ENCODE results near the gene FBXO4.

The FBXO4 gene

GRCh38 chr5:41891066-41891707 lies 33.9 kb upstream of the FBXO4 start:
- Histone ChIP-seq H3K36me3 (ENCODE audit: control insufficient read depth, insufficient read depth, low read length) (no peaks in the 10 kb centered on the region), H3K27ac (ENCODE audit: insufficient read depth, low read depth, low read length, poor library complexity, severe bottlenecking) (no peak overlapping the region), H3K4me1 (ENCODE audit: control insufficient read depth, insufficient read depth, low read length) (no peaks in the 10 kb centered on the region), H3K9me3 (ENCODE audit: control insufficient read depth, low read length) (no peaks in the 10 kb centered on the region), H3K4me3 (ENCODE audit: insufficient read depth, low read depth, low read length) (no peak overlapping the region), H3K27me3 (ENCODE audit: control insufficient read depth, insufficient read depth, low read length, poor library complexity, severe bottlenecking) (no peaks in the 10 kb centered on the region)
- 82 to 88% methylated on average over 2 of the region's 2 CpGs for WGBS, 2 experiments

GRCh38 chr5:41892031-41892430 lies 33.0 kb upstream of the FBXO4 start:
- no peak overlapping the region for H3K4me3 ChIP-seq (ENCODE audit: insufficient read depth, low read depth, low read length)
- no peaks in the 10 kb centered on the region for H3K36me3 ChIP-seq (ENCODE audit: control insufficient read depth, insufficient read depth, low read length)
- H3K4me1 ChIP-seq (ENCODE audit: control insufficient read depth, insufficient read depth, low read length), result no peaks in the 10 kb centered on the region
- H3K27me3 ChIP-seq (ENCODE audit: control insufficient read depth, insufficient read depth, low read length, poor library complexity, severe bottlenecking), result no peaks in the 10 kb centered on the region
- H3K9me3 ChIP-seq (ENCODE audit: control insufficient read depth, low read length), result no peaks in the 10 kb centered on the region
- H3K27ac ChIP-seq (ENCODE audit: insufficient read depth, low read depth, low read length, poor library complexity, severe bottlenecking), result no peak overlapping the region

- no peaks in the 10 kb centered on the region for H3K4me1 ChIP-seq (ENCODE audit: control insufficient read depth, insufficient read depth, low read length)
- 87 to 93% methylated on average over 2 to 3 of the region's 3 CpGs for WGBS, 2 experiments
- H3K27me3 ChIP-seq (ENCODE audit: control insufficient read depth, insufficient read depth, low read length, poor library complexity, severe bottlenecking), result no peaks in the 10 kb centered on the region
- no peaks in the 10 kb centered on the region for H3K9me3 ChIP-seq (ENCODE audit: control insufficient read depth, low read length)
- H3K36me3 ChIP-seq (ENCODE audit: control insufficient read depth, insufficient read depth, low read length), result no peaks in the 10 kb centered on the region
- H3K27ac ChIP-seq (ENCODE audit: insufficient read depth, low read depth, low read length, poor library complexity, severe bottlenecking), result no peak overlapping the region
- H3K4me3 ChIP-seq (ENCODE audit: insufficient read depth, low read depth, low read length), result no peak overlapping the region
These were observed 31.8 kb upstream of the FBXO4 start for GRCh38 chr5:41893074-41893851.

GRCh38 chr5:41896230-41896629 lies 28.9 kb upstream of the FBXO4 start:
- Histone ChIP-seq H3K4me3 (ENCODE audit: insufficient read depth, low read depth, low read length) (no peak overlapping the region), H3K27me3 (ENCODE audit: control insufficient read depth, insufficient read depth, low read length, poor library complexity, severe bottlenecking) (no peaks in the 10 kb centered on the region), H3K36me3 (ENCODE audit: control insufficient read depth, insufficient read depth, low read length) (no peaks in the 10 kb centered on the region), H3K4me1 (ENCODE audit: control insufficient read depth, insufficient read depth, low read length) (no peaks in the 10 kb centered on the region), H3K9me3 (ENCODE audit: control insufficient read depth, low read length) (no peaks in the 10 kb centered on the region), H3K27ac (ENCODE audit: insufficient read depth, low read depth, low read length, poor library complexity, severe bottlenecking) (no peak overlapping the region)
- WGBS, 2 experiments, result 79 to 81% methylated on average over 2 of the region's 2 CpGs

GRCh38 chr5:41903382-41903891 lies 21.6 kb upstream of the FBXO4 start:
- Histone ChIP-seq H3K36me3 (ENCODE audit: control insufficient read depth, insufficient read depth, low read length) (peaks cover 5% of the 10 kb centered on the region), H3K9me3 (ENCODE audit: control insufficient read depth, low read length) (no peaks in the 10 kb centered on the region), H3K4me3 (ENCODE audit: insufficient read depth, low read depth, low read length) (peak overlapping the region; percentile 45), H3K4me1 (ENCODE audit: control insufficient read depth, insufficient read depth, low read length) (peaks cover 7% of the 10 kb centered on the region), H3K27me3 (ENCODE audit: control insufficient read depth, insufficient read depth, low read length, poor library complexity, severe bottlenecking) (no peaks in the 10 kb centered on the region), H3K27ac (ENCODE audit: insufficient read depth, low read depth, low read length, poor library complexity, severe bottlenecking) (peak overlapping the region; percentile 47)
- 52 to 54% methylated on average over 8 of the region's 8 CpGs for WGBS, 2 experiments

- 0 to 1% methylated on average over 55 of the region's 55 CpGs for WGBS, 2 experiments
- H3K27ac ChIP-seq (ENCODE audit: insufficient read depth, low read depth, low read length, poor library complexity, severe bottlenecking), result peak within 1 kb of the TSS; percentile 83
- peaks cover 7% of the 10 kb centered on the region for H3K4me1 ChIP-seq (ENCODE audit: control insufficient read depth, insufficient read depth, low read length)
- H3K27me3 ChIP-seq (ENCODE audit: control insufficient read depth, insufficient read depth, low read length, poor library complexity, severe bottlenecking), result no peaks in the 10 kb centered on the region
- no peaks in the 10 kb centered on the region for H3K9me3 ChIP-seq (ENCODE audit: control insufficient read depth, low read length)
- H3K36me3 ChIP-seq (ENCODE audit: control insufficient read depth, insufficient read depth, low read length), result peaks cover 8% of the 10 kb centered on the region
- peak within 1 kb of the TSS; percentile 87 for H3K4me3 ChIP-seq (ENCODE audit: insufficient read depth, low read depth, low read length)
These were observed 20.9 kb upstream of the FBXO4 start, which contains the start of gene RIMOC1 for GRCh38 chr5:41903892-41904799. Gene RIMOC1 (plus strand): TSS chr5:41904344. CDS start chr5:41904368, 24 bp downstream.

- Histone ChIP-seq H3K27ac (ENCODE audit: insufficient read depth, low read depth, low read length, poor library complexity, severe bottlenecking) (no peak overlapping the region), H3K36me3 (ENCODE audit: control insufficient read depth, insufficient read depth, low read length) (peaks cover 12% of the 10 kb centered on the region), H3K4me3 (ENCODE audit: insufficient read depth, low read depth, low read length) (no peak overlapping the region), H3K27me3 (ENCODE audit: control insufficient read depth, insufficient read depth, low read length, poor library complexity, severe bottlenecking) (no peaks in the 10 kb centered on the region), H3K4me1 (ENCODE audit: control insufficient read depth, insufficient read depth, low read length) (peaks cover 7% of the 10 kb centered on the region), H3K9me3 (ENCODE audit: control insufficient read depth, low read length) (no peaks in the 10 kb centered on the region)
- 96 to 100% methylated on average over 1 to 2 of the region's 2 CpGs for WGBS, 2 experiments
These were observed 18.9 kb upstream of the FBXO4 start for GRCh38 chr5:41906151-41906550.

- H3K27ac ChIP-seq (ENCODE audit: insufficient read depth, low read depth, low read length, poor library complexity, severe bottlenecking), result no peak overlapping the region
- 86 to 93% methylated on average over 1 to 4 of the region's 4 CpGs for WGBS, 2 experiments
- H3K36me3 ChIP-seq (ENCODE audit: control insufficient read depth, insufficient read depth, low read length), result peaks cover 28% of the 10 kb centered on the region
These were observed 16.6 kb upstream of the FBXO4 start for GRCh38 chr5:41908374-41909079.

GRCh38 chr5:41918105-41918504 lies 7.0 kb upstream of the FBXO4 start:
- WGBS, 2 experiments, result 98% methylated on average over 2 of the region's 2 CpGs
- H3K4me3 ChIP-seq (ENCODE audit: insufficient read depth, low read depth, low read length), result no peak overlapping the region
- peaks cover 16% of the 10 kb centered on the region for H3K36me3 ChIP-seq (ENCODE audit: control insufficient read depth, insufficient read depth, low read length)
- no peaks in the 10 kb centered on the region for H3K9me3 ChIP-seq (ENCODE audit: control insufficient read depth, low read length)
- H3K4me1 ChIP-seq (ENCODE audit: control insufficient read depth, insufficient read depth, low read length), result no peaks in the 10 kb centered on the region
- no peak overlapping the region for H3K27ac ChIP-seq (ENCODE audit: insufficient read depth, low read depth, low read length, poor library complexity, severe bottlenecking)
- no peaks in the 10 kb centered on the region for H3K27me3 ChIP-seq (ENCODE audit: control insufficient read depth, insufficient read depth, low read length, poor library complexity, severe bottlenecking)

More at GRCh38 chr5:41908374-41909079, 16.6 kb upstream of the FBXO4 start:
- H3K4me1 ChIP-seq (ENCODE audit: control insufficient read depth, insufficient read depth, low read length), result peaks cover 7% of the 10 kb centered on the region
- no peaks in the 10 kb centered on the region for H3K9me3 ChIP-seq (ENCODE audit: control insufficient read depth, low read length)
- no peaks in the 10 kb centered on the region for H3K27me3 ChIP-seq (ENCODE audit: control insufficient read depth, insufficient read depth, low read length, poor library complexity, severe bottlenecking)
- H3K4me3 ChIP-seq (ENCODE audit: insufficient read depth, low read depth, low read length), result no peak overlapping the region
